Measurements from ENCODE around the gene PDC.

DNA sequence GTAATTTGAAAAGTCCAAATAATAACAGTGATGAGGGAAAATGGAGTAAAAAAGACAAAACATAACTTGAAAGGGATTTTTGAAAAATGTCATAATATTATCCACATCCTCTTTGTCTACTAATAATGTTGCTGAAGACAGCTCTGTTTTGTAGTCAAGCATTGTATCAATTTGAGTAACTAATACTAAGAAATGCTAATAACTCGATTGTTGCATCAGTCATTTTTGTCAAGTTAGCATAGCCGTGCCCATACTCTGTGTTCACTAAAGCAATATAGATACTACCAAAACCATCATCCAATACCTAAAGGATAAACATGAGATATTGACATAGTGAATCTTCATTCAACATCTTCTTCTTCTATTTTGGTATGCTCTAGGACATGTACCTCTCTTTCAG lies 17.3 kb downstream of the PDC start:
- TF ChIP-seq EZH2 (IDR thresholded peaks at IDR 0.05; ENCODE audit: low read depth), result no peak
- TF ChIP-seq, protein P1, sequence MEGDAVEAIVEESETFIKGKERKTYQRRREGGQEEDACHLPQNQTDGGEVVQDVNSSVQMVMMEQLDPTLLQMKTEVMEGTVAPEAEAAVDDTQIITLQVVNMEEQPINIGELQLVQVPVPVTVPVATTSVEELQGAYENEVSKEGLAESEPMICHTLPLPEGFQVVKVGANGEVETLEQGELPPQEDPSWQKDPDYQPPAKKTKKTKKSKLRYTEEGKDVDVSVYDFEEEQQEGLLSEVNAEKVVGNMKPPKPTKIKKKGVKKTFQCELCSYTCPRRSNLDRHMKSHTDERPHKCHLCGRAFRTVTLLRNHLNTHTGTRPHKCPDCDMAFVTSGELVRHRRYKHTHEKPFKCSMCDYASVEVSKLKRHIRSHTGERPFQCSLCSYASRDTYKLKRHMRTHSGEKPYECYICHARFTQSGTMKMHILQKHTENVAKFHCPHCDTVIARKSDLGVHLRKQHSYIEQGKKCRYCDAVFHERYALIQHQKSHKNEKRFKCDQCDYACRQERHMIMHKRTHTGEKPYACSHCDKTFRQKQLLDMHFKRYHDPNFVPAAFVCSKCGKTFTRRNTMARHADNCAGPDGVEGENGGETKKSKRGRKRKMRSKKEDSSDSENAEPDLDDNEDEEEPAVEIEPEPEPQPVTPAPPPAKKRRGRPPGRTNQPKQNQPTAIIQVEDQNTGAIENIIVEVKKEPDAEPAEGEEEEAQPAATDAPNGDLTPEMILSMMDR (conservative IDR thresholded peaks at IDR 0.05), result no peak
